GM23338 (cell line): Measurements from ENCODE around the gene ASXL3. TPM values are rescaled to one million over a fixed set of nuclear protein-coding genes. Genes with fewer than 3 reads are reported as not detected.

Experiments used
- ATAC-seq: fragments of 200-7000 bp; cut with Tn5 transposase; 3 replicates; pipeline ENCODE4 v1.9.1; 2020
- DNase-seq: peaks from one replicate; pipeline ENCODE4 v3.0.0-alpha.2; 2015; ENCODE audit warnings: low spot score
- H2AFZ ChIP-seq: fragments of 200-600 bp; sonication (generic); 2 replicates; pipeline ENCODE4 v1.8.0; 2016; ENCODE audit warnings: antibody characterized with exemption, mild to moderate bottlenecking, moderate library complexity
- H3F3A ChIP-seq: fragments of 200-600 bp; sonication (generic); replicated peaks from 2 replicates; pipeline ENCODE4 v1.8.0; 2017; ENCODE audit warnings: antibody characterized with exemption, mixed run types, low read depth
- H3K27ac ChIP-seq: fragments of 200-600 bp; sonication (generic); 2 replicates; pipeline ENCODE4 v1.6.1; 2016; ENCODE audit warnings: low read depth
- H3K27me3 ChIP-seq: fragments of 200-600 bp; sonication (generic); 2 replicates; pipeline ENCODE4 v1.8.0; 2016; ENCODE audit warnings: mild to moderate bottlenecking, mixed run types, moderate library complexity; ENCODE audit not compliant: insufficient read depth
- H3K36me3 ChIP-seq: fragments of 200-600 bp; sonication (generic); 2 replicates; pipeline ENCODE4 v1.8.0; 2016; ENCODE audit warnings: mild to moderate bottlenecking; ENCODE audit not compliant: insufficient read depth
- H3K4me1 ChIP-seq: fragments of 200-600 bp; sonication (generic); 2 replicates; pipeline ENCODE4 v1.8.0; 2016; ENCODE audit warnings: mild to moderate bottlenecking, moderate library complexity; ENCODE audit not compliant: insufficient read depth
- H3K4me2 ChIP-seq: fragments of 200-600 bp; sonication (generic); 2 replicates; pipeline ENCODE4 v1.7.1; 2017; ENCODE audit warnings: mixed run types
- H3K4me3 ChIP-seq: fragments of 200-600 bp; sonication (generic); 2 replicates; pipeline ENCODE4 v1.6.1; 2016; ENCODE audit warnings: mixed run types
- H3K79me2 ChIP-seq: fragments of 200-600 bp; sonication (generic); replicated peaks from 2 replicates; pipeline ENCODE4 v1.8.0; 2017; ENCODE audit warnings: mild to moderate bottlenecking; ENCODE audit not compliant: insufficient read depth
- H3K9me2 ChIP-seq: fragments of 200-600 bp; sonication (generic); 2 replicates; pipeline ENCODE4 v1.8.0; 2017; ENCODE audit not compliant: insufficient read depth
- H4K20me1 ChIP-seq: fragments of 200-600 bp; sonication (generic); replicated peaks from 2 replicates; pipeline ENCODE4 v1.8.0; 2017; ENCODE audit warnings: mild to moderate bottlenecking; ENCODE audit not compliant: insufficient read depth
- H3K27ac Mint-ChIP-seq: 2 replicates; pipeline ENCODE4 v1.8.0; 2020; ENCODE audit warnings: inconsistent platforms, mild to moderate bottlenecking, moderate library complexity, mixed read lengths
- H3K27me3 Mint-ChIP-seq: 3 replicates; pipeline ENCODE4 v1.8.0; 2022; ENCODE audit warnings: low read depth, mild to moderate bottlenecking, moderate library complexity, mixed read lengths, inconsistent platforms; ENCODE audit not compliant: insufficient read depth, poor library complexity
- H3K36me3 Mint-ChIP-seq: 3 replicates; pipeline ENCODE4 v1.8.0; 2021; ENCODE audit warnings: low read depth, mild to moderate bottlenecking, inconsistent platforms, moderate library complexity, mixed read lengths
- H3K4me1 Mint-ChIP-seq: 3 replicates; pipeline ENCODE4 v1.8.0; 2020; ENCODE audit warnings: mild to moderate bottlenecking, inconsistent platforms, mixed read lengths
- H3K4me3 Mint-ChIP-seq: 3 replicates; pipeline ENCODE4 v1.8.0; 2021; ENCODE audit warnings: moderate library complexity, mild to moderate bottlenecking, inconsistent platforms, mixed read lengths
- H3K9me3 Mint-ChIP-seq: 3 replicates; pipeline ENCODE4 v1.8.0; 2020; ENCODE audit warnings: moderate library complexity, mild to moderate bottlenecking, inconsistent platforms, mixed read lengths
- CREB1 ChIP-seq: fragments of 250-450 bp; sonication (Bioruptor Pico); IDR thresholded peaks from 2 replicates; pipeline ENCODE4 v1.5.0; 2020; ENCODE audit warnings: low read depth, mild to moderate bottlenecking, moderate library complexity
- EZH2 ChIP-seq: fragments of 200-600 bp; sonication (generic); IDR thresholded peaks from one replicate; pipeline ENCODE4 v1.8.0; 2017; ENCODE audit warnings: antibody characterized with exemption, mild to moderate bottlenecking, low read depth; ENCODE audit not compliant: unreplicated experiment
- EZH2phosphoT487 ChIP-seq: fragments of 200-600 bp; sonication (generic); IDR thresholded peaks from one replicate; pipeline ENCODE4 v1.8.1; 2018; ENCODE audit warnings: antibody characterized with exemption; ENCODE audit not compliant: unreplicated experiment
- JUNB ChIP-seq: IDR thresholded peaks from one replicate; pipeline ENCODE4 v1.6.1; 2016; ENCODE audit warnings: antibody characterized with exemption; ENCODE audit not compliant: unreplicated experiment
- STAT1 ChIP-seq: IDR thresholded peaks from one replicate; pipeline ENCODE4 v1.6.1; 2016; ENCODE audit warnings: antibody characterized with exemption; ENCODE audit not compliant: unreplicated experiment
- ZNF114 ChIP-seq: fragments of 250-450 bp; sonication (Bioruptor Pico); IDR thresholded peaks from 2 replicates; pipeline ENCODE4 v1.5.0; 2020; ENCODE audit warnings: mild to moderate bottlenecking, moderate library complexity
- ZNF331 ChIP-seq: fragments of 250-450 bp; sonication (Bioruptor Pico); IDR thresholded peaks from 2 replicates; pipeline ENCODE4 v1.5.0; 2020; ENCODE audit warnings: low read depth, mild to moderate bottlenecking, moderate library complexity
- polyA plus RNA-seq: library from polyadenylated mRNA; unstranded; fragments of >200 nt; fragmentation: Nextera tagmentation; extraction: Ambion mirVana; gene quantifications from 2 replicates; pipeline ENCODE4 v1.2.1, GENCODE V29; 2016
- total RNA-seq: library from RNA; depleted of rRNA; stranded (reverse); fragments of >200 nt; shearing (Covaris generic); gene quantifications from 2 replicates; pipeline ENCODE4 v1.2.3, GENCODE V29; 2014
- TF ChIP-seq, protein P1 (sequence below): fragments of 250-450 bp; sonication (Bioruptor Pico); IDR thresholded peaks from 2 replicates; pipeline ENCODE4 v1.5.0; 2020; ENCODE audit warnings: mild to moderate bottlenecking, moderate library complexity
- TF ChIP-seq, protein P2 (sequence below), 2 experiments: fragments of 200-600 bp in 1 of 2; sonication (generic) in 1 of 2; conservative IDR thresholded peaks; 2 replicates each; pipeline versions ENCODE4 v1.5.1 to v1.6.1; 2016 to 2017; ENCODE audit warnings: antibody characterized with exemption in 2 of 2, low read depth in 2 of 2, mild to moderate bottlenecking in 2 of 2, moderate library complexity in 1 of 2
- TF ChIP-seq, protein P3 (sequence below): IDR thresholded peaks from one replicate; pipeline ENCODE4 v1.6.1; 2018; ENCODE audit warnings: antibody characterized with exemption; ENCODE audit not compliant: unreplicated experiment
- TF ChIP-seq, protein P4 (sequence below): IDR thresholded peaks from 2 replicates; pipeline ENCODE4 v1.6.1; 2016; ENCODE audit warnings: antibody characterized with exemption

Gene ASXL3
- total and polyA plus RNA-seq, 2 experiments from 2014 or later = 0.23 to 1.4 TPM

DNA sequence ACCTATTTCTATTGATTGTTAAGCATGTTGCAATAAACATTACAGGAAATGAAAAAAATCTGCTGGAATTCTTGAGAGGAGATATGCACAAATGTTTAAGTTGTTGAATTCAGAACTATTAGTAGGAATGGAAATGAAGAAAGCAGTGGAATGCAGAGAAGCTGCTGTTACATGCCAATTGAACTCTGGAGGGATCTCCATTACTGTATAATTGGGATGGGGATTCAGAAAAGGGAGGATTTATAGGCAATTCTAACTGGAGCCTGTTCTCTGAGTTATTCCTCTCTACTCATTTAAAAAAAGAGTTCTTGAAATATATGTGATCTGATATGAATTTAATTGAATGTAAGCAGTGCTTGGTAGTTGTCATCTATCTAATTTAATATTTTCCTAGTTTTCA lies 2.6 kb upstream of the ASXL3 start:
- DNase-seq (no peak), ATAC-seq (no peak)
- Mint-ChIP-seq H3K27ac (0 out of 2 replicates have a peak overlapping the region, but pooled peaks have one; percentile 10), H3K4me3 (0 out of 3 replicates have a peak overlapping the region, but pooled peaks have one; percentile 26), H3K9me3 (no peaks in the 10 kb centered on the region; the same call in 2 of the 3 replicates), H3K36me3 (peaks cover 3% of the 10 kb centered on the region; the same call in 2 of the 3 replicates), H3K27me3 (peaks cover 10% of the 10 kb centered on the region), H3K4me1 (peaks cover 25% of the 10 kb centered on the region)
- no peak for TF ChIP-seq JUNB
- no peak for TF ChIP-seq ZNF331 (CRISPR knock-in tag)
- TF ChIP-seq, protein P1, sequence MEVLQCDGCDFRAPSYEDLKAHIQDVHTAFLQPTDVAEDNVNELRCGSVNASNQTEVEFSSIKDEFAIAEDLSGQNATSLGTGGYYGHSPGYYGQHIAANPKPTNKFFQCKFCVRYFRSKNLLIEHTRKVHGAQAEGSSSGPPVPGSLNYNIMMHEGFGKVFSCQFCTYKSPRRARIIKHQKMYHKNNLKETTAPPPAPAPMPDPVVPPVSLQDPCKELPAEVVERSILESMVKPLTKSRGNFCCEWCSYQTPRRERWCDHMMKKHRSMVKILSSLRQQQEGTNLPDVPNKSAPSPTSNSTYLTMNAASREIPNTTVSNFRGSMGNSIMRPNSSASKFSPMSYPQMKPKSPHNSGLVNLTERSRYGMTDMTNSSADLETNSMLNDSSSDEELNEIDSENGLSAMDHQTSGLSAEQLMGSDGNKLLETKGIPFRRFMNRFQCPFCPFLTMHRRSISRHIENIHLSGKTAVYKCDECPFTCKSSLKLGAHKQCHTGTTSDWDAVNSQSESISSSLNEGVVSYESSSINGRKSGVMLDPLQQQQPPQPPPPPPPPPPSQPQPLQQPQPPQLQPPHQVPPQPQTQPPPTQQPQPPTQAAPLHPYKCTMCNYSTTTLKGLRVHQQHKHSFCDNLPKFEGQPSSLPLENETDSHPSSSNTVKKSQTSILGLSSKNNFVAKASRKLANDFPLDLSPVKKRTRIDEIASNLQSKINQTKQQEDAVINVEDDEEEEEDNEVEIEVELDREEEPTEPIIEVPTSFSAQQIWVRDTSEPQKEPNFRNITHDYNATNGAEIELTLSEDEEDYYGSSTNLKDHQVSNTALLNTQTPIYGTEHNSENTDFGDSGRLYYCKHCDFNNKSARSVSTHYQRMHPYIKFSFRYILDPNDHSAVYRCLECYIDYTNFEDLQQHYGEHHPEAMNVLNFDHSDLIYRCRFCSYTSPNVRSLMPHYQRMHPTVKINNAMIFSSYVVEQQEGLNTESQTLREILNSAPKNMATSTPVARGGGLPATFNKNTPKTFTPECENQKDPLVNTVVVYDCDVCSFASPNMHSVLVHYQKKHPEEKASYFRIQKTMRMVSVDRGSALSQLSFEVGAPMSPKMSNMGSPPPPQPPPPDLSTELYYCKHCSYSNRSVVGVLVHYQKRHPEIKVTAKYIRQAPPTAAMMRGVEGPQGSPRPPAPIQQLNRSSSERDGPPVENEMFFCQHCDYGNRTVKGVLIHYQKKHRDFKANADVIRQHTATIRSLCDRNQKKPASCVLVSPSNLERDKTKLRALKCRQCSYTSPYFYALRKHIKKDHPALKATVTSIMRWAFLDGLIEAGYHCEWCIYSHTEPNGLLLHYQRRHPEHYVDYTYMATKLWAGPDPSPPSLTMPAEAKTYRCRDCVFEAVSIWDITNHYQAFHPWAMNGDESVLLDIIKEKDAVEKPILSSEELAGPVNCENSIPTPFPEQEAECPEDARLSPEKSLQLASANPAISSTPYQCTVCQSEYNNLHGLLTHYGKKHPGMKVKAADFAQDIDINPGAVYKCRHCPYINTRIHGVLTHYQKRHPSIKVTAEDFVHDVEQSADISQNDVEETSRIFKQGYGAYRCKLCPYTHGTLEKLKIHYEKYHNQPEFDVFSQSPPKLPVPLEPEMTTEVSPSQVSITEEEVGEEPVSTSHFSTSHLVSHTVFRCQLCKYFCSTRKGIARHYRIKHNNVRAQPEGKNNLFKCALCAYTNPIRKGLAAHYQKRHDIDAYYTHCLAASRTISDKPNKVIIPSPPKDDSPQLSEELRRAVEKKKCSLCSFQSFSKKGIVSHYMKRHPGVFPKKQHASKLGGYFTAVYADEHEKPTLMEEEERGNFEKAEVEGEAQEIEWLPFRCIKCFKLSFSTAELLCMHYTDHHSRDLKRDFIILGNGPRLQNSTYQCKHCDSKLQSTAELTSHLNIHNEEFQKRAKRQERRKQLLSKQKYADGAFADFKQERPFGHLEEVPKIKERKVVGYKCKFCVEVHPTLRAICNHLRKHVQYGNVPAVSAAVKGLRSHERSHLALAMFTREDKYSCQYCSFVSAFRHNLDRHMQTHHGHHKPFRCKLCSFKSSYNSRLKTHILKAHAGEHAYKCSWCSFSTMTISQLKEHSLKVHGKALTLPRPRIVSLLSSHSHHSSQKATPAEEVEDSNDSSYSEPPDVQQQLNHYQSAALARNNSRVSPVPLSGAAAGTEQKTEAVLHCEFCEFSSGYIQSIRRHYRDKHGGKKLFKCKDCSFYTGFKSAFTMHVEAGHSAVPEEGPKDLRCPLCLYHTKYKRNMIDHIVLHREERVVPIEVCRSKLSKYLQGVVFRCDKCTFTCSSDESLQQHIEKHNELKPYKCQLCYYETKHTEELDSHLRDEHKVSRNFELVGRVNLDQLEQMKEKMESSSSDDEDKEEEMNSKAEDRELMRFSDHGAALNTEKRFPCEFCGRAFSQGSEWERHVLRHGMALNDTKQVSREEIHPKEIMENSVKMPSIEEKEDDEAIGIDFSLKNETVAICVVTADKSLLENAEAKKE (CRISPR knock-in tag) = no peak
- no peak for TF ChIP-seq EZH2
- TF ChIP-seq CREB1 (CRISPR knock-in tag) = no peak
- TF ChIP-seq, protein P2, sequence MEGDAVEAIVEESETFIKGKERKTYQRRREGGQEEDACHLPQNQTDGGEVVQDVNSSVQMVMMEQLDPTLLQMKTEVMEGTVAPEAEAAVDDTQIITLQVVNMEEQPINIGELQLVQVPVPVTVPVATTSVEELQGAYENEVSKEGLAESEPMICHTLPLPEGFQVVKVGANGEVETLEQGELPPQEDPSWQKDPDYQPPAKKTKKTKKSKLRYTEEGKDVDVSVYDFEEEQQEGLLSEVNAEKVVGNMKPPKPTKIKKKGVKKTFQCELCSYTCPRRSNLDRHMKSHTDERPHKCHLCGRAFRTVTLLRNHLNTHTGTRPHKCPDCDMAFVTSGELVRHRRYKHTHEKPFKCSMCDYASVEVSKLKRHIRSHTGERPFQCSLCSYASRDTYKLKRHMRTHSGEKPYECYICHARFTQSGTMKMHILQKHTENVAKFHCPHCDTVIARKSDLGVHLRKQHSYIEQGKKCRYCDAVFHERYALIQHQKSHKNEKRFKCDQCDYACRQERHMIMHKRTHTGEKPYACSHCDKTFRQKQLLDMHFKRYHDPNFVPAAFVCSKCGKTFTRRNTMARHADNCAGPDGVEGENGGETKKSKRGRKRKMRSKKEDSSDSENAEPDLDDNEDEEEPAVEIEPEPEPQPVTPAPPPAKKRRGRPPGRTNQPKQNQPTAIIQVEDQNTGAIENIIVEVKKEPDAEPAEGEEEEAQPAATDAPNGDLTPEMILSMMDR (conservative IDR thresholded peaks at IDR 0.05; ENCODE audit: low read depth in 2 of 2) = no peak
- no peak for TF ChIP-seq EZH2phosphoT487
- no peak for TF ChIP-seq STAT1
- no peak for TF ChIP-seq ZNF114 (CRISPR knock-in tag)
- TF ChIP-seq, protein P3, sequence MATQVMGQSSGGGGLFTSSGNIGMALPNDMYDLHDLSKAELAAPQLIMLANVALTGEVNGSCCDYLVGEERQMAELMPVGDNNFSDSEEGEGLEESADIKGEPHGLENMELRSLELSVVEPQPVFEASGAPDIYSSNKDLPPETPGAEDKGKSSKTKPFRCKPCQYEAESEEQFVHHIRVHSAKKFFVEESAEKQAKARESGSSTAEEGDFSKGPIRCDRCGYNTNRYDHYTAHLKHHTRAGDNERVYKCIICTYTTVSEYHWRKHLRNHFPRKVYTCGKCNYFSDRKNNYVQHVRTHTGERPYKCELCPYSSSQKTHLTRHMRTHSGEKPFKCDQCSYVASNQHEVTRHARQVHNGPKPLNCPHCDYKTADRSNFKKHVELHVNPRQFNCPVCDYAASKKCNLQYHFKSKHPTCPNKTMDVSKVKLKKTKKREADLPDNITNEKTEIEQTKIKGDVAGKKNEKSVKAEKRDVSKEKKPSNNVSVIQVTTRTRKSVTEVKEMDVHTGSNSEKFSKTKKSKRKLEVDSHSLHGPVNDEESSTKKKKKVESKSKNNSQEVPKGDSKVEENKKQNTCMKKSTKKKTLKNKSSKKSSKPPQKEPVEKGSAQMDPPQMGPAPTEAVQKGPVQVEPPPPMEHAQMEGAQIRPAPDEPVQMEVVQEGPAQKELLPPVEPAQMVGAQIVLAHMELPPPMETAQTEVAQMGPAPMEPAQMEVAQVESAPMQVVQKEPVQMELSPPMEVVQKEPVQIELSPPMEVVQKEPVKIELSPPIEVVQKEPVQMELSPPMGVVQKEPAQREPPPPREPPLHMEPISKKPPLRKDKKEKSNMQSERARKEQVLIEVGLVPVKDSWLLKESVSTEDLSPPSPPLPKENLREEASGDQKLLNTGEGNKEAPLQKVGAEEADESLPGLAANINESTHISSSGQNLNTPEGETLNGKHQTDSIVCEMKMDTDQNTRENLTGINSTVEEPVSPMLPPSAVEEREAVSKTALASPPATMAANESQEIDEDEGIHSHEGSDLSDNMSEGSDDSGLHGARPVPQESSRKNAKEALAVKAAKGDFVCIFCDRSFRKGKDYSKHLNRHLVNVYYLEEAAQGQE = no peak
- TF ChIP-seq, protein P4, sequence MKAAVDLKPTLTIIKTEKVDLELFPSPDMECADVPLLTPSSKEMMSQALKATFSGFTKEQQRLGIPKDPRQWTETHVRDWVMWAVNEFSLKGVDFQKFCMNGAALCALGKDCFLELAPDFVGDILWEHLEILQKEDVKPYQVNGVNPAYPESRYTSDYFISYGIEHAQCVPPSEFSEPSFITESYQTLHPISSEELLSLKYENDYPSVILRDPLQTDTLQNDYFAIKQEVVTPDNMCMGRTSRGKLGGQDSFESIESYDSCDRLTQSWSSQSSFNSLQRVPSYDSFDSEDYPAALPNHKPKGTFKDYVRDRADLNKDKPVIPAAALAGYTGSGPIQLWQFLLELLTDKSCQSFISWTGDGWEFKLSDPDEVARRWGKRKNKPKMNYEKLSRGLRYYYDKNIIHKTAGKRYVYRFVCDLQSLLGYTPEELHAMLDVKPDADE = no peak
- H3K4me1 ChIP-seq = peaks cover 24% of the 10 kb centered on the region
- H3F3A ChIP-seq = no peaks in the 10 kb centered on the region
- peaks cover 36% of the 10 kb centered on the region for H3K27me3 ChIP-seq
- no peaks in the 10 kb centered on the region for H3K9me2 ChIP-seq
- no peaks in the 10 kb centered on the region for H4K20me1 ChIP-seq
- H2AFZ ChIP-seq = no peak overlapping the region
- H3K4me3 ChIP-seq = no peak overlapping the region
- H3K79me2 ChIP-seq = no peaks in the 10 kb centered on the region
- no peaks in the 10 kb centered on the region for H3K36me3 ChIP-seq
- no peak overlapping the region for H3K27ac ChIP-seq
- peak overlapping the region; percentile 44 for H3K4me2 ChIP-seq
